ENCODE measurements around the gene ANKRD17. TPM values are rescaled to one million over a fixed set of nuclear protein-coding genes. Genes with fewer than 3 reads are reported as not detected.
"Not testable (repeated sequence)": the region's sequence is repeated elsewhere in the genome, so short reads cannot be mapped to it uniquely, and the experiment has no call there.

Gene ANKRD17
- total RNA-seq, 1 experiment from 2014 or later = 65.7 TPM

DNA sequence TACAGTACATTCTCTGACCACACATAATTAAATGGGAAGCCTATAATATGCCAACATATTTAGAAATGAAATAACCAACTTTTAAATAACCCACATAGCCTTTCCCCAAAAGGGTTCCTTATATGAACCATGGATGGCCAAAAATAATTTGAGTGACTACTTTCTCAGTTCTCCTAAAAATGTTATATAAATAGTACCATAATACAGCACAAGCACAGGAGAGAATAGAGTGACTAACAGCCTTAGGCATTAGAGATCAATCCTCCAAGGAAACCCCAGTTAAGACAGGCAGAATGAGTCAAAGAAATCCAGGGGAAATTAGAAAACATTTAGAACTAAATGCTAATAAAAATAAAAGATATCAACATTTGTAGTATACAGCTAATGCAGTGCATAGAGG, 50.2 kb downstream of the ANKRD17 start:
- Mint-ChIP-seq H3K9me3 (ENCODE audit: unreplicated experiment) (peaks cover 10% of the 10 kb centered on the region), H3K27me3 (ENCODE audit: insufficient read depth, unreplicated experiment) (no peaks in the 10 kb centered on the region), H3K4me3 (ENCODE audit: unreplicated experiment) (no peak overlapping the region), H3K4me1 (ENCODE audit: insufficient read depth, unreplicated experiment) (peaks cover 27% of the 10 kb centered on the region), H3K27ac (ENCODE audit: low read depth, unreplicated experiment) (no peak overlapping the region), H3K36me3 (ENCODE audit: insufficient read depth, unreplicated experiment) (peaks cover 43% of the 10 kb centered on the region)
- intact Hi-C loops (cut with micrococcal nuclease) = no loop called here
- no peak for DNase-seq (ENCODE audit: unreplicated experiment)
- ChIA-PET POLR2A (interaction anchor here (0.7 to 2.6 kb wide), 5 partner anchors 12 to 582 kb away, joined by 3 to 11 read pairs (median 4); no protein-coding TSS in a partner anchor), CTCF (interaction anchor here (1.1 kb wide), 1 partner anchor 49 kb away, joined by 3 read pairs; no protein-coding TSS in a partner anchor)
- TF ChIP-seq, protein P1, sequence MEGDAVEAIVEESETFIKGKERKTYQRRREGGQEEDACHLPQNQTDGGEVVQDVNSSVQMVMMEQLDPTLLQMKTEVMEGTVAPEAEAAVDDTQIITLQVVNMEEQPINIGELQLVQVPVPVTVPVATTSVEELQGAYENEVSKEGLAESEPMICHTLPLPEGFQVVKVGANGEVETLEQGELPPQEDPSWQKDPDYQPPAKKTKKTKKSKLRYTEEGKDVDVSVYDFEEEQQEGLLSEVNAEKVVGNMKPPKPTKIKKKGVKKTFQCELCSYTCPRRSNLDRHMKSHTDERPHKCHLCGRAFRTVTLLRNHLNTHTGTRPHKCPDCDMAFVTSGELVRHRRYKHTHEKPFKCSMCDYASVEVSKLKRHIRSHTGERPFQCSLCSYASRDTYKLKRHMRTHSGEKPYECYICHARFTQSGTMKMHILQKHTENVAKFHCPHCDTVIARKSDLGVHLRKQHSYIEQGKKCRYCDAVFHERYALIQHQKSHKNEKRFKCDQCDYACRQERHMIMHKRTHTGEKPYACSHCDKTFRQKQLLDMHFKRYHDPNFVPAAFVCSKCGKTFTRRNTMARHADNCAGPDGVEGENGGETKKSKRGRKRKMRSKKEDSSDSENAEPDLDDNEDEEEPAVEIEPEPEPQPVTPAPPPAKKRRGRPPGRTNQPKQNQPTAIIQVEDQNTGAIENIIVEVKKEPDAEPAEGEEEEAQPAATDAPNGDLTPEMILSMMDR (IDR thresholded peaks at IDR 0.05; ENCODE audit: unreplicated experiment) = no peak
- BruUV-seq (replicated peaks) = no TSS peak

DNA sequence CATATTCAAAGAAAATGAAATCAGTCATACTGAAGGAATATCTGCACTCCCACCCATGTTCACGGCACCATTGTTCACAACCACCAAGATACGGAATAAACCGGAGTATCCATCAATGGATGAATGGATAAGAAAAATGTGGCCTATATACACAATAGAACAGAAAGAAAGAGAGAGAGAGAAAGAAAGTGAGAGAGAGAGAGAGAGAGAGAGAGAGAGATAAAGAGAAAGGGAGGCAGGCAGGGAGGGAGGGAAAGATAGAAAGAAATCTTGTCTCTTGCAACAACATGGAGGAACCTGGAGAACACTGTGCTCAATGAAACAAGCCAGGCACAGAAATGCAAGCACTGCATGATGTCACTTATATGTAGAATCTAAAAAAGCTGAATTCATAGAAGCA, 52.4 kb downstream of the ANKRD17 start:
- Mint-ChIP-seq H3K36me3 (ENCODE audit: insufficient read depth, unreplicated experiment) (peaks cover 33% of the 10 kb centered on the region), H3K9me3 (ENCODE audit: unreplicated experiment) (peaks cover 10% of the 10 kb centered on the region), H3K4me1 (ENCODE audit: insufficient read depth, unreplicated experiment) (peaks cover 28% of the 10 kb centered on the region), H3K27me3 (ENCODE audit: insufficient read depth, unreplicated experiment) (no peaks in the 10 kb centered on the region), H3K27ac (ENCODE audit: low read depth, unreplicated experiment) (no peak overlapping the region), H3K4me3 (ENCODE audit: unreplicated experiment) (no peak overlapping the region)
- DNase-seq (ENCODE audit: unreplicated experiment) = no peak
- CTCF ChIA-PET = no interaction called here
- no TSS peak for BruUV-seq (replicated peaks)
- TF ChIP-seq, protein P1 (IDR thresholded peaks at IDR 0.05; ENCODE audit: unreplicated experiment) = no peak
- POLR2A ChIA-PET = interaction anchor here (0.7 to 1.4 kb wide), 3 partner anchors 10 to 40 kb away, joined by 3 to 4 read pairs (median 4); no protein-coding TSS in a partner anchor
- intact Hi-C loops (cut with micrococcal nuclease) = no loop called here

DNA sequence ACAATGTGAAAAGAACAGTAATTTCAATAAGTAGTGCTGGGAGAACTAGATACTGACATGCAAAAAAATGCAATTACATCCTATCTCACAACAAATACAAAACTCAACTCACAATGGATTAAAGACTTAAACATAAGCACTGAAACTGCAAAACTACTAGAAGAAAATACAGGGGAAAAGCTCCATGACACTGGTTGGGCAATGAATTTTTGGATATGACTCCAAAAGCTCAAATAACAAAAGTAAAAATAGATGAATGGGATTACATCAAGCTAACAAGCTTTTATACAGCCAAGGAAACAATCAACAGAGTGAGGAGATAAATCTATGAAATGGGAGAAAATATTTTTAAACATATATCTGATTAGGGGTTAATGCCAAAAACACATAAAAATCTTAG, 53.1 kb downstream of the ANKRD17 start:
- intact Hi-C loops (cut with micrococcal nuclease) = no loop called here
- BruUV-seq (replicated peaks) = no TSS peak
- H3K4me1 Mint-ChIP-seq (ENCODE audit: insufficient read depth, unreplicated experiment) = peaks cover 32% of the 10 kb centered on the region
- DNase-seq (ENCODE audit: unreplicated experiment) = no peak
- H3K27me3 Mint-ChIP-seq (ENCODE audit: insufficient read depth, unreplicated experiment) = no peaks in the 10 kb centered on the region
- no peak overlapping the region for H3K4me3 Mint-ChIP-seq (ENCODE audit: unreplicated experiment)
- POLR2A ChIA-PET = interaction anchor here (0.6 to 1.4 kb wide), 3 partner anchors 28 to 893 kb away, joined by 3 to 4 read pairs (median 3); no protein-coding TSS in a partner anchor
- H3K27ac Mint-ChIP-seq (ENCODE audit: low read depth, unreplicated experiment) = peak overlapping the region; percentile 36
- CTCF ChIA-PET = no interaction called here
- peaks cover 10% of the 10 kb centered on the region for H3K9me3 Mint-ChIP-seq (ENCODE audit: unreplicated experiment)
- H3K36me3 Mint-ChIP-seq (ENCODE audit: insufficient read depth, unreplicated experiment) = peaks cover 33% of the 10 kb centered on the region
- TF ChIP-seq, protein P1 (IDR thresholded peaks at IDR 0.05; ENCODE audit: unreplicated experiment) = no peak

DNA sequence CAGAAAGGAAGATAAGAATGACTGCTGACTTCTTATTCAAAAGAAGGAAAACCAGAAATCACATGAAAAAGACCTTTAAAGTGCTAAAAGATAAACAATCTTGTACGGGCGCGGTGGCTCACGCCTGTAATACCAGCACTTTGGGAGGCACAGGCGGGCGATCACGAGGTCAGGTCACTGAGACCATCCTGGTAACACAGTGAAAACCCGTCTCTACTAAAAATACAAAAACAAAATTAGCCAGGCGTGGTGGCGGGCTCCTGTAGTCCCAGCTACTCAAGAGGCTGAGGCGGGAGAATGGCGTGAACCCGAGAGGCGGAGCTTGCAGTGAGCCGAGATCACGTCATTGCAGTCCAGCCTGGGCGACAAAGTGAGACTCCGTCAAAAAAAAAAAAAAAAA, 54.6 kb downstream of the ANKRD17 start:
- Mint-ChIP-seq H3K4me1 (ENCODE audit: insufficient read depth, unreplicated experiment) (peaks cover 38% of the 10 kb centered on the region), H3K36me3 (ENCODE audit: insufficient read depth, unreplicated experiment) (peaks cover 33% of the 10 kb centered on the region)
- DNase-seq (ENCODE audit: unreplicated experiment); BruUV-seq (replicated peaks); H3K27ac Mint-ChIP-seq (ENCODE audit: low read depth, unreplicated experiment); POLR2A ChIA-PET; CTCF ChIA-PET; intact Hi-C loops (cut with micrococcal nuclease); H3K9me3 Mint-ChIP-seq (ENCODE audit: unreplicated experiment); H3K4me3 Mint-ChIP-seq (ENCODE audit: unreplicated experiment); H3K27me3 Mint-ChIP-seq (ENCODE audit: insufficient read depth, unreplicated experiment): not testable (repeated sequence)

DNA sequence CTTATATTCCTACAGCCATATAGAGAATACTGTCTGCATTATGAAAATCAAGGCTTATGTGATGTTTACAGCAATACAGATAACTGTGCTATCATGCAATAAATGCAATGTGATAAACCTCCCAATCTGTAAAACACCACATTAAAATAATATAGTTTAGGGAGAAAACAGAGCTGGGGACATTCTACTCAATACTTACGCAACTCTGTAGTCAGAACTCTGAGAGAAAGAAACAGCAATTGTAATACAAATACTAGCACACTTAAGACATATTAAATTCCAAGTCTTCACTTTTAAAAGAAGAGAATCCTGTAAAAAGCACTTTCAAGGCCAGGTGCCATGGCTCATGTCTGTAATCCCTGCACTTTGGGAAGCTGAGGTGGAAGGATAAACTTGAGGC, 61.4 kb downstream of the ANKRD17 start:
- Mint-ChIP-seq H3K36me3 (ENCODE audit: insufficient read depth, unreplicated experiment) (peaks cover 6% of the 10 kb centered on the region), H3K9me3 (ENCODE audit: unreplicated experiment) (no peaks in the 10 kb centered on the region), H3K27me3 (ENCODE audit: insufficient read depth, unreplicated experiment) (no peaks in the 10 kb centered on the region), H3K4me1 (ENCODE audit: insufficient read depth, unreplicated experiment) (peaks cover 20% of the 10 kb centered on the region), H3K27ac (ENCODE audit: low read depth, unreplicated experiment) (no peak overlapping the region), H3K4me3 (ENCODE audit: unreplicated experiment) (no peak overlapping the region)
- ChIA-PET POLR2A (interaction anchor here (0.9 to 2.6 kb wide), 4 partner anchors 12 to 23 kb away, joined by 3 to 7 read pairs (median 3); no protein-coding TSS in a partner anchor), CTCF (no interaction called here)
- TF ChIP-seq, protein P1 (IDR thresholded peaks at IDR 0.05; ENCODE audit: unreplicated experiment) = no peak
- DNase-seq (ENCODE audit: unreplicated experiment) = no peak
- BruUV-seq (replicated peaks) = no TSS peak
- intact Hi-C loops (cut with micrococcal nuclease) = no loop called here
